ENCODE measurements around the gene ANKRA2. TPM values are rescaled to one million over a fixed set of nuclear protein-coding genes. Genes with fewer than 3 reads are reported as not detected.

ANKRA2 gene
- total RNA-seq, 1 donor from 2014 or later: 12.9 TPM

GRCh38 chr5:73507062-73507461 is 58.4 kb downstream of the ANKRA2 start:
- DNase-seq (ENCODE audit: low spot score): no peak
- TF ChIP-seq CTCF (IDR thresholded peaks at IDR 0.05; ENCODE audit: unreplicated experiment): no peak
- no peak overlapping the region for H3K27ac Mint-ChIP-seq (ENCODE audit: unreplicated experiment)
- peaks cover 6% of the 10 kb centered on the region for H3K36me3 Mint-ChIP-seq (ENCODE audit: low read depth, unreplicated experiment)
- no peaks in the 10 kb centered on the region for H3K9me3 Mint-ChIP-seq (ENCODE audit: unreplicated experiment)
- H3K4me1 Mint-ChIP-seq (ENCODE audit: unreplicated experiment): no peaks in the 10 kb centered on the region
- no peak overlapping the region for H3K4me3 Mint-ChIP-seq (ENCODE audit: unreplicated experiment)
- H3K27me3 Mint-ChIP-seq (ENCODE audit: unreplicated experiment): no peaks in the 10 kb centered on the region

- no peak for TF ChIP-seq CTCF (IDR thresholded peaks at IDR 0.05; ENCODE audit: unreplicated experiment)
- H3K27ac Mint-ChIP-seq (ENCODE audit: unreplicated experiment): no peak overlapping the region
- H3K9me3 Mint-ChIP-seq (ENCODE audit: unreplicated experiment): no peaks in the 10 kb centered on the region
- peaks cover 6% of the 10 kb centered on the region for H3K36me3 Mint-ChIP-seq (ENCODE audit: low read depth, unreplicated experiment)
- H3K4me1 Mint-ChIP-seq (ENCODE audit: unreplicated experiment): peaks cover under 1% of the 10 kb centered on the region
- no peak for DNase-seq (ENCODE audit: low spot score)
- H3K27me3 Mint-ChIP-seq (ENCODE audit: unreplicated experiment): no peaks in the 10 kb centered on the region
- no peak overlapping the region for H3K4me3 Mint-ChIP-seq (ENCODE audit: unreplicated experiment)
These were observed 58.9 kb downstream of the ANKRA2 start for GRCh38 chr5:73506459-73506955.

Other genes with a start within 250 kb of the ANKRA2 start
- 0.33 TPM for gene FOXD1, start 116.9 kb downstream of the ANKRA2 start, total RNA-seq (ENCODE audit: unreplicated experiment)
- 866 TPM for gene BTF3, start 67.2 kb downstream of the ANKRA2 start, total RNA-seq (ENCODE audit: unreplicated experiment)
- 17.2 TPM for gene UTP15, start 104 bp upstream of the ANKRA2 start, total RNA-seq (ENCODE audit: unreplicated experiment)
- 1.5 TPM for gene ARHGEF28, start 60.6 kb upstream of the ANKRA2 start, total RNA-seq (ENCODE audit: unreplicated experiment)

Data from endothelial cell (in vitro differentiated cells).